Left lung (tissue), 10 donors: Measurements from ENCODE around the gene PNLIPRP1. TPM values are rescaled to one million over a fixed set of nuclear protein-coding genes. Genes with fewer than 3 reads are reported as not detected.

Experiments
- ATAC-seq: fragments of 200-7000 bp; cut with Tn5 transposase; one replicate; pipeline ENCODE4 v1.9.1; 2020; ENCODE audit warnings: moderate library complexity
- DNase-seq, 4 donors: peaks; one replicate each; pipeline ENCODE4 v3.0.0-alpha.2; 2013 to 2020
- H3K27ac ChIP-seq, 2 donors: fragments of 200-600 bp; sonication (generic) in 1 of 2; one replicate each; pipeline versions ENCODE4 v1.5.0 to v1.8.0; 2020 to 2021
- H3K27me3 ChIP-seq, 2 donors: fragments of 200-600 bp; sonication (generic) in 1 of 2; one replicate each; pipeline versions ENCODE4 v1.5.0 to v1.8.0; 2020 to 2021
- H3K36me3 ChIP-seq, 2 donors: fragments of 200-600 bp; sonication (generic) in 1 of 2; one replicate each; pipeline versions ENCODE4 v1.5.0 to v1.8.0; 2020 to 2021
- H3K4me1 ChIP-seq, 2 donors: fragments of 200-600 bp; one replicate each; pipeline ENCODE4 v1.8.0; 2021
- H3K4me3 ChIP-seq, 2 donors: fragments of 200-600 bp; sonication (generic) in 1 of 2; one replicate each; pipeline versions ENCODE4 v1.5.0 to v1.8.0; 2020 to 2021; ENCODE audit warnings: mild to moderate bottlenecking in 1 of 2
- H3K9me3 ChIP-seq, 2 donors: fragments of 200-600 bp; sonication (generic) in 1 of 2; one replicate each; pipeline versions ENCODE4 v1.5.0 to v1.8.0; 2020 to 2021
- intact Hi-C, 2 donors: fragments of 100-400 bp; cut with DNase I; formaldehyde crosslinking; loops; one replicate each; pipeline versions ENCODE4 v1.11.2 to v1.14.2; 2022
- polyA plus RNA-seq, 6 donors: library from polyadenylated mRNA; unstranded; fragments of 120-200 nt; gene quantifications; one replicate each; pipeline ENCODE4 v1.2.1, GENCODE V29; 2013; ENCODE audit not compliant: insufficient read length in 6 of 6
- total RNA-seq, 2 donors: library from RNA; stranded (reverse); fragmentation: NEBNext Ultra II Directional; extraction: Animal tissue kit (Norgen Biotek cat#: 25700); gene quantifications; one replicate each; pipeline ENCODE4 v1.2.1, GENCODE V29; 2021
- TF ChIP-seq, protein P1 (sequence below), 2 donors: fragments of 200-600 bp; sonication (generic) in 1 of 2; IDR thresholded peaks; one replicate each; pipeline versions ENCODE4 v1.5.0 to v1.8.0; 2021; ENCODE audit warnings: antibody characterized with exemption in 2 of 2
- donor health status: DM: no; HTN: yes; CAD: no.
- donor health status: DM: no; HTN: no; CAD: no.

Gene PNLIPRP1
- total and polyA plus RNA-seq, 8 donors, result 0.15 to 0.35 TPM; not detected in 6

DNA sequence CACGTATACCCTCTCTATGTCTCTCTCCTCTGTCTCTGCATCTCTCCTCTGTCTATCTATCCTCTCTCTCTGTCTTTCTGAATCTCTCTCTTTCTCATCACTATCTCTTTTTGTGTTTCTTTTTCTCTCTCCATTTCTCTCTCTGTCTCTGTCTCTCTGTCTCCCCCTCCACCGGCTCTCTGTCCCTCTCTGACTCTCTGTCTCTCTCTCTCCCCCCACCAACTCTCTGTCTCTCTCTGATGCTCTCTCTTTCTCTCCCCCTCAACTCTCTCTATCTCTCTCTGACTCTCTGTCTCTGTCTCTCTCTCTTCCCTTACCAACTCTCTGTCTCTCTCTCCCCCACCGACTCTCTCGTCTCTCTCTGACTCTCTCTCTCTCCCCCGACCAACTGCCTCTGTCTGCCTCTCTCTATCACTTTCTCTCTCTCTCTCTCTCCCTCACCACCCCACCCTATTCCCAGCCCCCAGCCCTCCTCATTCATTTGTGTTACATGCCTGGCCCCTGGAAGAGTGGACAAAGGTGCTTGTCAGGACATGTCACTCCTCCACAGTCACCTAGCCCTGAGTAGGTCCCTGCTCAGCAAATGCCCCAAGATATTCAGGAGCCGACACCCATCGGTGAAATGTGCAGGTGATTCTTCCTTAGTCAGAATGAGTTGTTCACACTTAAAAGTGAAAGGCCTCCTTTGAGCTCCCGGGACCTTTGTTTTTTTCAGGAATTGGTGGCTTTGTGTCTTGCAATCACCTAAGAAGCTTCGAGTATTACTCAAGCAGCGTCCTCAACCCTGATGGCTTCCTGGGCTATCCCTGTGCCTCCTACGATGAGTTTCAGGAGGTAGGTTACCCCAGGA lies 43.6 kb downstream of the PNLIPRP1 start:
- no peak for ATAC-seq
- H3K4me3 ChIP-seq, result no peak overlapping the region
- H3K27me3 ChIP-seq, result no peaks in the 10 kb centered on the region
- no peak overlapping the region for H3K27ac ChIP-seq
- no peak for DNase-seq
- no peaks in the 10 kb centered on the region for H3K4me1 ChIP-seq
- intact Hi-C loops, result no loop called here
- TF ChIP-seq, protein P1, sequence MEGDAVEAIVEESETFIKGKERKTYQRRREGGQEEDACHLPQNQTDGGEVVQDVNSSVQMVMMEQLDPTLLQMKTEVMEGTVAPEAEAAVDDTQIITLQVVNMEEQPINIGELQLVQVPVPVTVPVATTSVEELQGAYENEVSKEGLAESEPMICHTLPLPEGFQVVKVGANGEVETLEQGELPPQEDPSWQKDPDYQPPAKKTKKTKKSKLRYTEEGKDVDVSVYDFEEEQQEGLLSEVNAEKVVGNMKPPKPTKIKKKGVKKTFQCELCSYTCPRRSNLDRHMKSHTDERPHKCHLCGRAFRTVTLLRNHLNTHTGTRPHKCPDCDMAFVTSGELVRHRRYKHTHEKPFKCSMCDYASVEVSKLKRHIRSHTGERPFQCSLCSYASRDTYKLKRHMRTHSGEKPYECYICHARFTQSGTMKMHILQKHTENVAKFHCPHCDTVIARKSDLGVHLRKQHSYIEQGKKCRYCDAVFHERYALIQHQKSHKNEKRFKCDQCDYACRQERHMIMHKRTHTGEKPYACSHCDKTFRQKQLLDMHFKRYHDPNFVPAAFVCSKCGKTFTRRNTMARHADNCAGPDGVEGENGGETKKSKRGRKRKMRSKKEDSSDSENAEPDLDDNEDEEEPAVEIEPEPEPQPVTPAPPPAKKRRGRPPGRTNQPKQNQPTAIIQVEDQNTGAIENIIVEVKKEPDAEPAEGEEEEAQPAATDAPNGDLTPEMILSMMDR (IDR thresholded peaks at IDR 0.05), result no peak
- no peaks in the 10 kb centered on the region for H3K9me3 ChIP-seq
- no peaks in the 10 kb centered on the region for H3K36me3 ChIP-seq

DNA sequence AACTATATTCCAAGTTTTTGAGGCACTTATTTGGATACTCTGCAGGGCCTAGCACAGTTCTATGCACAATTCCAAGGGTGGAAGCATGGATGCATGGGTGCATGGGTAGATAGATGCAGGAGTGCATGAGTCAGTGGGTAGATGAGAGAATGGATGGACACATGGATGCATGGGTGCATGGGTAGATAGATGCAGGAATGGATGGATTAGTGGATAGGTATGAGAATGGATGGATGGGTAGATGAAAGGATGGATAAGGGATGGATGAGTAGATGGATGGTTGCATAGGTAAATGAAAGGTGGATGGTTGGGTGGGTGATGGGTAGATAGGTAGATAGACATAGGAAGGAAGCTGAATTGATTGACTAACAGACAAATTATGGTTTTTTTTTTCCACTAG lies 45.6 kb downstream of the PNLIPRP1 start:
- H3K27me3 ChIP-seq, result no peaks in the 10 kb centered on the region
- intact Hi-C loops, result no loop called here
- no peaks in the 10 kb centered on the region for H3K36me3 ChIP-seq
- DNase-seq, result no peak
- no peaks in the 10 kb centered on the region for H3K9me3 ChIP-seq
- no peak for ATAC-seq
- TF ChIP-seq, protein P1 (IDR thresholded peaks at IDR 0.05), result no peak
- no peak overlapping the region for H3K4me3 ChIP-seq
- no peak overlapping the region for H3K27ac ChIP-seq
- no peaks in the 10 kb centered on the region for H3K4me1 ChIP-seq

DNA sequence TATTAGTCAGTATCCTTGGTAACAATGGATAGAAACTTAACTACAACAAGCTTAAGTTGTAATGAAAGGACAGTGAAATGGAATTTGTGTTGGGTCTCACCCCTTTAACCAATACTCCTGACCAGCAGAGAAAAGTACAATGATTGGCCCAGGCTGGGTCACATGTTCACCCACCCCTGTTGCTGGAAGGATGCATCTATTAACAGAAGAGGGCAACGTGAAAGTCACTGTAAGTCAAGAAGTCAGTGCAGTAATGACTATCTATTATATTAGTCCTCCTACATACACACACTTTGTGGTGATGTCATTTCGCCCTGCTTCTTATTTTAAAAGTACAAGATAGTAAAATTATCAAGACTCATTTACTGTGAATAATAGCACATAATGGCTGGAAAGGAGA lies 46.2 kb downstream of the PNLIPRP1 start:
- Histone ChIP-seq H3K36me3 (no peaks in the 10 kb centered on the region), H3K4me1 (no peaks in the 10 kb centered on the region), H3K4me3 (no peak overlapping the region), H3K27ac (no peak overlapping the region), H3K27me3 (no peaks in the 10 kb centered on the region), H3K9me3 (no peaks in the 10 kb centered on the region)
- TF ChIP-seq, protein P1 (IDR thresholded peaks at IDR 0.05), result no peak
- ATAC-seq (no peak), DNase-seq (no peak)
- intact Hi-C loops, result no loop called here

DNA sequence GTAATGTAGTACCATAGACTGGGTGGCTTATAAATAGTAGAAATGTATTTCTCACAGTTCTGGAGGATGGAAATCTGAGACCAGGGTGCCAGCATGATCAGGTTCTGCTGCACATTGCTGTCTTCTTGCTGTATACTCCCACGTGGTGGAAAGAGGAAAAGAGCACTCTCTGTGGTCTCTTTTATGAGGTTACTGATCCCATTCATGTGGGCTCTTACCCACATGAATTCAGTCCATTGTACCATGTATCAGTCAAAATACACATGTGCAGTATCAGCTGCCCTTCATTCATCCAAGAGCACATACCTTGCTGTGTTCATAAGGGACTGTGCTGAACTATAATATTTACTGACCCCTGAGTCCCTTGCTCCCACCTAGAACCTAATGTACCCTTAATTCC lies 47.1 kb downstream of the PNLIPRP1 start:
- no peak for ATAC-seq
- H3K4me1 ChIP-seq, result no peaks in the 10 kb centered on the region

DNA sequence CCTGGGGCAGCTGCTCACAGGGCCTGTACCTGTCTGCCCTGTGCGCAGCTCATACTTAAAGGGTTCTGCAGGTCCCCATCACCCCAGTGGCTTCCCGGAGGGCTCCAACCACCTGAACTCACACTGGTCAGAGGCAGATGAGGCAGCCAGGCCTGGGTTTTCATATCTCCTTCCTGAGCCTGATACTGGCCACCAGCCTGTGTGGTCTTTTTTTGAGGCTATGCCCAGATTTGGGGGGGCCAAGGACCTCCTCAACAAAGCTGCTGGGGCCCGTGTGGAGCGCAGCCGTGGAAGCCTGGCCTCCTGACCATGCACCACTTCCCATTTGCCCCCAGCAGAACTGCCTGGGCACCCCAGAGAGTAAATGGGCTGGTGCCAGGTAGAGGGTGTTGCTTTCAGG lies 55.7 kb downstream of the PNLIPRP1 start:
- H3K27ac ChIP-seq, result no peak overlapping the region
- no peaks in the 10 kb centered on the region for H3K36me3 ChIP-seq
- no peaks in the 10 kb centered on the region for H3K9me3 ChIP-seq
- DNase-seq (no peak), ATAC-seq (no peak)
- no peaks in the 10 kb centered on the region for H3K4me1 ChIP-seq
- TF ChIP-seq, protein P1 (IDR thresholded peaks at IDR 0.05), result no peak
- H3K4me3 ChIP-seq, result no peak overlapping the region
- H3K27me3 ChIP-seq, result no peaks in the 10 kb centered on the region
- intact Hi-C loops, result no loop called here

More for the DNA sequence above, 47.1 kb downstream of the PNLIPRP1 start:
- intact Hi-C loops, result no loop called here
- Histone ChIP-seq H3K9me3 (no peaks in the 10 kb centered on the region), H3K36me3 (no peaks in the 10 kb centered on the region), H3K27me3 (no peaks in the 10 kb centered on the region), H3K27ac (no peak overlapping the region), H3K4me3 (no peak overlapping the region)
- TF ChIP-seq, protein P1 (IDR thresholded peaks at IDR 0.05), result no peak
- no peak for DNase-seq
